Left lung (tissue), 10 donors: Measurements from ENCODE around the gene SPRED3. TPM values are rescaled to one million over a fixed set of nuclear protein-coding genes. Genes with fewer than 3 reads are reported as not detected.
A peak's percentile ranks its signal among the peaks of the same experiment; 100 is the strongest.

Experiments used
- ATAC-seq: fragments of 200-7000 bp; cut with Tn5 transposase; one replicate; pipeline ENCODE4 v1.9.1; 2020; ENCODE audit warnings: moderate library complexity
- DNase-seq, 4 donors: peaks; one replicate each; pipeline ENCODE4 v3.0.0-alpha.2; 2013 to 2020
- H3K27ac ChIP-seq, 2 donors: fragments of 200-600 bp; sonication (generic) in 1 of 2; one replicate each; pipeline versions ENCODE4 v1.5.0 to v1.8.0; 2020 to 2021
- H3K27me3 ChIP-seq, 2 donors: fragments of 200-600 bp; sonication (generic) in 1 of 2; one replicate each; pipeline versions ENCODE4 v1.5.0 to v1.8.0; 2020 to 2021
- H3K36me3 ChIP-seq, 2 donors: fragments of 200-600 bp; sonication (generic) in 1 of 2; one replicate each; pipeline versions ENCODE4 v1.5.0 to v1.8.0; 2020 to 2021
- H3K4me1 ChIP-seq, 2 donors: fragments of 200-600 bp; one replicate each; pipeline ENCODE4 v1.8.0; 2021
- H3K4me3 ChIP-seq, 2 donors: fragments of 200-600 bp; sonication (generic) in 1 of 2; one replicate each; pipeline versions ENCODE4 v1.5.0 to v1.8.0; 2020 to 2021; ENCODE audit warnings: mild to moderate bottlenecking in 1 of 2
- H3K9me3 ChIP-seq, 2 donors: fragments of 200-600 bp; sonication (generic) in 1 of 2; one replicate each; pipeline versions ENCODE4 v1.5.0 to v1.8.0; 2020 to 2021
- intact Hi-C, 2 donors: fragments of 100-400 bp; cut with DNase I; formaldehyde crosslinking; loops; one replicate each; pipeline versions ENCODE4 v1.11.2 to v1.14.2; 2022
- polyA plus RNA-seq, 6 donors: library from polyadenylated mRNA; unstranded; fragments of 120-200 nt; gene quantifications; one replicate each; pipeline ENCODE4 v1.2.1, GENCODE V29; 2013; ENCODE audit not compliant: insufficient read length in 6 of 6
- total RNA-seq, 2 donors: library from RNA; stranded (reverse); fragmentation: NEBNext Ultra II Directional; extraction: Animal tissue kit (Norgen Biotek cat#: 25700); gene quantifications; one replicate each; pipeline ENCODE4 v1.2.1, GENCODE V29; 2021
- TF ChIP-seq, protein P1 (sequence below), 2 donors: fragments of 200-600 bp; sonication (generic) in 1 of 2; IDR thresholded peaks; one replicate each; pipeline versions ENCODE4 v1.5.0 to v1.8.0; 2021; ENCODE audit warnings: antibody characterized with exemption in 2 of 2
- donor health status: DM: no; HTN: yes; CAD: no.
- donor health status: DM: no; HTN: no; CAD: no.

Gene SPRED3
- total and polyA plus RNA-seq, 8 donors = 0.27 to 1.9 (median 0.38) TPM

DNA sequence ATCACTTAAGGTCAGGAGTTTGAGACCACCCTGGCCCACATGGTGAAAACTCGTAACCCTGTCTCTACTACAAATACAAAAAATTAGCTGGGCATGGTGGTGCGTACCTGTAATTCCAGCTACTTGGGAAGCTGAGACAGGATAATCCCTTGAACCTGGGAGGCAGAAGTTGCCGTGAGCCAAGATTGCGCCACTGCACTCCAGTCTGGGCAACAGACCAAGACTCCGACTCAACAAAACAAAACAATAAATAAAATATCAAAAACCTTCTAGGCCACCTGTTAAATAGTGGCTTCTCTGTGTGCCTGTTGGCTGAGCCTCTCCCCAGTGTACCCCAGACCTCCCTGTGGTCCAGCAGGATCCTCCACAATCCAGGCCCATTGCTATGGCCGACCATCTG lies 17.4 kb upstream of the SPRED3 start:
- no peaks in the 10 kb centered on the region for H3K9me3 ChIP-seq
- DNase-seq (no peak), ATAC-seq (no peak)
- no peak overlapping the region for H3K27ac ChIP-seq
- H3K4me3 ChIP-seq = no peak overlapping the region
- no peaks in the 10 kb centered on the region for H3K36me3 ChIP-seq
- TF ChIP-seq, protein P1, sequence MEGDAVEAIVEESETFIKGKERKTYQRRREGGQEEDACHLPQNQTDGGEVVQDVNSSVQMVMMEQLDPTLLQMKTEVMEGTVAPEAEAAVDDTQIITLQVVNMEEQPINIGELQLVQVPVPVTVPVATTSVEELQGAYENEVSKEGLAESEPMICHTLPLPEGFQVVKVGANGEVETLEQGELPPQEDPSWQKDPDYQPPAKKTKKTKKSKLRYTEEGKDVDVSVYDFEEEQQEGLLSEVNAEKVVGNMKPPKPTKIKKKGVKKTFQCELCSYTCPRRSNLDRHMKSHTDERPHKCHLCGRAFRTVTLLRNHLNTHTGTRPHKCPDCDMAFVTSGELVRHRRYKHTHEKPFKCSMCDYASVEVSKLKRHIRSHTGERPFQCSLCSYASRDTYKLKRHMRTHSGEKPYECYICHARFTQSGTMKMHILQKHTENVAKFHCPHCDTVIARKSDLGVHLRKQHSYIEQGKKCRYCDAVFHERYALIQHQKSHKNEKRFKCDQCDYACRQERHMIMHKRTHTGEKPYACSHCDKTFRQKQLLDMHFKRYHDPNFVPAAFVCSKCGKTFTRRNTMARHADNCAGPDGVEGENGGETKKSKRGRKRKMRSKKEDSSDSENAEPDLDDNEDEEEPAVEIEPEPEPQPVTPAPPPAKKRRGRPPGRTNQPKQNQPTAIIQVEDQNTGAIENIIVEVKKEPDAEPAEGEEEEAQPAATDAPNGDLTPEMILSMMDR (IDR thresholded peaks at IDR 0.05) = no peak
- intact Hi-C loops = no loop called here
- peaks cover 8 to 16% of the 10 kb centered on the region in 2 donors for H3K4me1 ChIP-seq
- peaks cover 0 to 5% of the 10 kb centered on the region in 2 donors for H3K27me3 ChIP-seq

DNA sequence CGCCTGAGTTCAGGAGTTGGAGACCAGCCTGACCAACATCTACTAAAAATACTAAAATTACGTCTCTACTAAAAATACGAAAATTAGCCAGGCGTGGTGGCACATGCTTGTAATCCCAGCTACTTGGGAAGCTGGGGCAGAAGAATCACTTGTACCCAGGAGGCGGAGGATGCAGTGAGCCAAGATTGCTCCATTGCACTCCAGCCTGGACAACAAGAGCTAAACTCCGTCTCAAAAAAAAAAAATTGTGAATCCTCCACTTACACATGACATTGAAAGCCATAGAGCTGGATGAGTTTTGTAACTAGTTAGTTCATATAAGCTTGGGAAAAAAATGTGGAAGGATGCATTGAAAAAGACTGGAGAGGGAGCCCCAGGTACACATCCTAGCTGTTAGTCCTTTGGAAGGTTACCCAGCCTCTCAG lies 14.6 kb upstream of the SPRED3 start:
- Histone ChIP-seq H3K36me3 (peaks cover 0 to 28% of the 10 kb centered on the region in 2 donors), H3K9me3 (no peaks in the 10 kb centered on the region), H3K4me1 (peaks cover 13 to 26% of the 10 kb centered on the region in 2 donors), H3K27ac (peak overlapping the region; percentile 85 to 94), H3K27me3 (no peaks in the 10 kb centered on the region), H3K4me3 (peak overlapping the region; percentile 16 to 92)
- intact Hi-C loops = no loop called here
- ATAC-seq (no peak), DNase-seq (no peak)
- TF ChIP-seq, protein P1 (IDR thresholded peaks at IDR 0.05) = no peak

DNA sequence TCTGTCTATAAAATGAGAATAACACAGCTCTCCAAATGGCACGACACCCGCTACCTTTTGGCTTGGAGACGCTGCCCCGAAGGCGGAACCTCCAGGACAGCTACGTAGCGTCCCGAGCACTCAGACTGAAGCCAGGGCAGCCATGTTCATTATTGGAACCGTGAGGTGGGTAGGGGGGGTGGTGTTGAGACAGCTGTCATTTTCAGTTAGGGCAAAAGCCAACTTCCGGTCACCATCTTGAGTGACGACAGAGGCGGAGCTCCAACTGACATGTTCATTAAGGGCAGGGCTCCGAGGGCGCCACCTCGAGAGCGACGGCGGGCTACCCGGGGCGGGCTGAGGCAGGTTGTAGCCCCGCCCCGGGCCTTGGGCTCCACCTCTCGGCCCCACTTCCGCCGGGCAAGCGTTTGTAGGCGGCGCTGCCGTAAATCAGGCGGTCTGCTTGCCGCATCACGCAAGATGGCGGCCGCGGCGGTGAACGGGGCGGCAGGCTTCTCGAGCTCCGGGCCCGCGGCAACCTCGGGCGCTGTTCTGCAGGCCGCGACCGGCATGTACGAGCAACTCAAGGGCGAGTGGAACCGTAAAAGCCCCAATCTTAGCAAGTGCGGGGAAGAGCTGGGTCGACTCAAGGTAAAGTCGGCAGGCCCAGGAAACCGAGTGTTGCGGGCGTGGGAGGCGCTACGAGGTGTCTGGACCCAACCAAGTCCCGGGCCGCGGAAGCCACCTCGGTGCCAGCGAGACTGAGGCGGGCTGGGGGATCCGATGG lies 14.0 kb upstream of the SPRED3 start, which contains the start of gene PSMD8:
Gene PSMD8, plus strand, starts transcription at position 240 of the 766 bp plus-strand sequence. Its CDS starts 31 bp downstream, at position 271.
- intact Hi-C loops = no loop called here
- DNase-seq = peak; percentile 98 to 100 (median 99)

DNA sequence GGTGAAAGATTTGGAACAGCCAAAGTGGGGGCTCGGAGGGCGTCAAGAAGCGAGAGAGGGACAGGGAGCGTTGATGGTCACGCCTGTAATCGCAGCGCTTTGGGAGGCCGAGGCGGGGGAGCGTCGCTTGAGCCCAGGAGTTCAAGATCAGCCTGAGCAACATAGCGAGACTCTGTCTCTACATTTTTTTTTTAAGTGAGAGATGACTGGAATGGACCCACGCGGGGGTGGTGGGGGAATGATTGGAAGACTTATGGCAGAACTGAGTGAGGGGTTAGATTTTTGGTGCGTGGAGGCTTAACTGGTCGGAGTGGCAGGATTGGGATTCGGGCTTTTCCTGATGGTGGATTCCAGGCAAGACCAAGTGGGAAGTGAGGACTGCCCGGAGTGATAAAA lies 13.4 kb upstream of the SPRED3 start:
- peak; percentile 23 for ATAC-seq

More for the DNA sequence above, 14.0 kb upstream of the SPRED3 start, which contains the start of gene PSMD8:
- TF ChIP-seq, protein P1 (IDR thresholded peaks at IDR 0.05) = peak in 1 of 2 donors; percentile 37
- Histone ChIP-seq H3K4me1 (peaks cover 13 to 26% of the 10 kb centered on the region in 2 donors), H3K4me3 (peak within 1 kb of the TSS; percentile 70 to 92), H3K27me3 (no peaks in the 10 kb centered on the region), H3K27ac (peak within 1 kb of the TSS; percentile 85 to 94), H3K36me3 (peaks cover 0 to 34% of the 10 kb centered on the region in 2 donors), H3K9me3 (no peaks in the 10 kb centered on the region)
- ATAC-seq = peak; percentile 99

DNA sequence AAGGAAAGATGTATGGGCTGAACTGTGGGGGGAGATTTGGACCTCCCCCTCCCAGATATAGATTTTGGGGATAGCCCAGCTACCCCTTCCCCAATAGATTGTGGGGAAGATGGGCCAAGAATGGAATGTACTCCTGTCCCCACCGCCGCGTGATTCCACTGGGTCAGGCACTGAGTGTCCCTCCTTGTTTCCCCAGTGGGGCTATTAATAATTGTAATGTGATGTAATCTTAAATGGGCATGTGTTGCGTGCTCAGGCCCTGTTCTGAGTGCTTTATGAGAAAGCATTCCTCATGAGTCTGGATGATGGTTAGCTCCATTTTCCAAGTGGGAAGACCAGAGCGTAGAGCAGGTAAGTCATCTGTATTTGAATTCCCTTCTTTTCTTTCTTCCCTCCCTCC lies 12.7 kb upstream of the SPRED3 start:
- DNase-seq (no peak), ATAC-seq (no peak)
- Histone ChIP-seq H3K4me3 (peak overlapping the region; percentile 70 to 92), H3K27me3 (no peaks in the 10 kb centered on the region), H3K9me3 (no peaks in the 10 kb centered on the region), H3K36me3 (peaks cover 0 to 46% of the 10 kb centered on the region in 2 donors), H3K27ac (no peak overlapping the region), H3K4me1 (peaks cover 13 to 26% of the 10 kb centered on the region in 2 donors)
- intact Hi-C loops = no loop called here
- TF ChIP-seq, protein P1 (IDR thresholded peaks at IDR 0.05) = no peak

More for the DNA sequence above, 13.4 kb upstream of the SPRED3 start:
- H3K36me3 ChIP-seq = peaks cover 0 to 40% of the 10 kb centered on the region in 2 donors
- peak overlapping the region; percentile 70 to 92 for H3K4me3 ChIP-seq
- no peaks in the 10 kb centered on the region for H3K9me3 ChIP-seq
- no peak for DNase-seq
- intact Hi-C loops = no loop called here
- no peaks in the 10 kb centered on the region for H3K27me3 ChIP-seq
- peaks cover 13 to 26% of the 10 kb centered on the region in 2 donors for H3K4me1 ChIP-seq
- H3K27ac ChIP-seq = peak overlapping the region; percentile 85 to 94
- TF ChIP-seq, protein P1 (IDR thresholded peaks at IDR 0.05) = no peak
